Mammary epithelial cell (primary cell): ENCODE results near the gene NAT8L.

Experiments
- EZH2 ChIP-seq: IDR thresholded peaks from 2 replicates; pipeline ENCODE4 v1.6.1; 2012; ENCODE audit warnings: low read length, inconsistent platforms, borderline replicate concordance
- TF ChIP-seq, protein P1 (sequence below), 2 donors: IDR thresholded peaks in 1 of 2; conservative IDR thresholded peaks in 1 of 2; 2 replicates each; pipeline ENCODE4 v1.5.1; 2011 to 2012; ENCODE audit warnings: inconsistent platforms in 2 of 2, low read length in 2 of 2, mild to moderate bottlenecking in 2 of 2, control low read depth in 1 of 2, low read depth in 1 of 2; ENCODE audit not compliant: insufficient read depth in 1 of 2; ENCODE audit errors: extremely low read depth in 1 of 2

DNA sequence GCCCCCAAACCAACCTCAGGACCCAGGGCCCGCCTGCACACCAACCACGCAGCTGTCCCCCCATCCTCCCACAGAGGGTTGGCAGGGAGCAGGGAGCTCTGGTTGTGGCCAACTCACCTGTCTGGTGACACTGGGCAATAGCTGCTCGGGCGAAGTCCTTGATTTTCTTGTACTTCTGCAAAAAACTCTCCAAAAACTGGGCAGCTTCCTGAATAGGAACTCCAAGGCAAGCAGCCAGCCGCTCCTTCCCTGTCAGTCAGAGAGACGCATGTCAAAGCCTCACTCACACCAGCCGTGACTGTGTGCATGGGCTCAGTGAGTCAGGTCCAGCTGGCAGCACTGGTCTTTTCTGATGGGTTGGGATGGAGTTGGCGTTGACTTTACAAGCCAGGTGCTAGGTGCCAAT lies 26.4 kb downstream of the NAT8L start:
- TF ChIP-seq EZH2: no peak
- TF ChIP-seq, protein P1, sequence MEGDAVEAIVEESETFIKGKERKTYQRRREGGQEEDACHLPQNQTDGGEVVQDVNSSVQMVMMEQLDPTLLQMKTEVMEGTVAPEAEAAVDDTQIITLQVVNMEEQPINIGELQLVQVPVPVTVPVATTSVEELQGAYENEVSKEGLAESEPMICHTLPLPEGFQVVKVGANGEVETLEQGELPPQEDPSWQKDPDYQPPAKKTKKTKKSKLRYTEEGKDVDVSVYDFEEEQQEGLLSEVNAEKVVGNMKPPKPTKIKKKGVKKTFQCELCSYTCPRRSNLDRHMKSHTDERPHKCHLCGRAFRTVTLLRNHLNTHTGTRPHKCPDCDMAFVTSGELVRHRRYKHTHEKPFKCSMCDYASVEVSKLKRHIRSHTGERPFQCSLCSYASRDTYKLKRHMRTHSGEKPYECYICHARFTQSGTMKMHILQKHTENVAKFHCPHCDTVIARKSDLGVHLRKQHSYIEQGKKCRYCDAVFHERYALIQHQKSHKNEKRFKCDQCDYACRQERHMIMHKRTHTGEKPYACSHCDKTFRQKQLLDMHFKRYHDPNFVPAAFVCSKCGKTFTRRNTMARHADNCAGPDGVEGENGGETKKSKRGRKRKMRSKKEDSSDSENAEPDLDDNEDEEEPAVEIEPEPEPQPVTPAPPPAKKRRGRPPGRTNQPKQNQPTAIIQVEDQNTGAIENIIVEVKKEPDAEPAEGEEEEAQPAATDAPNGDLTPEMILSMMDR (conservative IDR thresholded peaks at IDR 0.05 in 1 of 2, IDR thresholded peaks at IDR 0.05 in 1 of 2; ENCODE audit: extremely low read depth in 1 of 2, insufficient read depth in 1 of 2, low read depth in 1 of 2, low read length in 2 of 2): no peak
